Right lobe of liver (tissue), 6 donors: ENCODE measurements around the gene ARHGEF2. TPM values are rescaled to one million over a fixed set of nuclear protein-coding genes. Genes with fewer than 3 reads are reported as not detected.
A peak's percentile ranks its signal among the peaks of the same experiment; 100 is the strongest.

Source experiments
- ATAC-seq, 4 donors: fragments of 200-7000 bp; cut with Tn5 transposase; one replicate each; pipeline ENCODE4 v1.9.1; 2020; ENCODE audit warnings: mild to moderate bottlenecking in 4 of 4, moderate library complexity in 4 of 4
- DNase-seq, 3 donors: peaks; one replicate each; pipeline ENCODE4 v3.0.0-alpha.2; 2020
- H3K27ac ChIP-seq, 3 donors: fragments of 200-600 bp; one replicate each; pipeline ENCODE4 v1.8.0; 2022
- H3K27me3 ChIP-seq, 2 donors: fragments of 200-600 bp; one replicate each; pipeline ENCODE4 v1.8.0; 2022
- H3K36me3 ChIP-seq, 4 donors: fragments of 200-600 bp; sonication (generic) in 1 of 4; one replicate each; pipeline versions ENCODE4 v1.5.1 to v1.8.0; 2017 to 2022; ENCODE audit warnings: control low read depth in 1 of 4
- H3K4me1 ChIP-seq, 4 donors: fragments of 200-600 bp; sonication (generic) in 1 of 4; one replicate each; pipeline versions ENCODE4 v1.5.1 to v1.8.0; 2017 to 2022; ENCODE audit warnings: control low read depth in 1 of 4
- H3K4me3 ChIP-seq, 3 donors: fragments of 200-600 bp; one replicate each; pipeline ENCODE4 v1.8.0; 2022
- H3K9me3 ChIP-seq, 4 donors: fragments of 200-600 bp; sonication (generic) in 1 of 4; one replicate each; pipeline versions ENCODE4 v1.5.1 to v1.8.0; 2017 to 2022; ENCODE audit warnings: control low read depth in 1 of 4
- CTCF ChIP-seq, 4 donors: fragments of 200-600 bp in 3 of 4; fragments of 450-650 bp in 1 of 4; IDR thresholded peaks; one replicate each; pipeline versions ENCODE4 v1.5.1 to v1.8.0; 2016 to 2022; ENCODE audit warnings: antibody characterized with exemption in 4 of 4, mild to moderate bottlenecking in 2 of 4
- POLR2A ChIP-seq: fragments of 450-650 bp; IDR thresholded peaks from one replicate; pipeline ENCODE4 v1.6.1; 2017; ENCODE audit warnings: antibody characterized with exemption, mild to moderate bottlenecking
- WGBS: methylation state at CpG from one replicate; pipeline ENCODE4 v1.1.6; 2018; ENCODE audit warnings: low coverage, low lambda C conversion rate; ENCODE audit not compliant: insufficient coverage; ENCODE audit errors: missing lambda C conversion rate; 5-methylcytosine and 5-hydroxymethylcytosine counted together
- intact Hi-C, 2 donors: fragments of 100-400 bp; cut with DNase I; formaldehyde crosslinking; loops; one replicate each; pipeline versions ENCODE4 v1.11.2 to v1.14.1; 2022
- total RNA-seq, 6 experiments: library from RNA; depleted of rRNA in 2 of 6; stranded (reverse); fragments of >200 nt in 2 of 6; fragmentation: NEBNext Ultra II Directional in 3 of 6; extraction: Animal tissue kit (Norgen Biotek cat#: 25700) in 3 of 6; gene quantifications; one replicate each; pipeline versions ENCODE4 v1.1.0 to v1.2.4, GENCODE V29; 2016 to 2023
- donor health status: DM: no; HTN: yes; CAD: no.
- donor health status: DM: no; HTN: no; CAD: no.
- donor health status: DM: no; HTN: no; CAD: no.
- donor health status: DM: no; HTN: yes; CAD: no.
- donor health status: DM: no; HTN: yes; CAD: no.

Gene ARHGEF2
- total RNA-seq, 6 experiments from 2014 or later, result 7.9 to 23.8 (median 13.1) TPM

- ATAC-seq (peak in 3 of 4 donors; percentile 20 to 28 (median 25)), DNase-seq (no peak)
- no CpG with 5 or more reads among the region's 4 CpGs for WGBS
- no peaks in the 10 kb centered on the region for H3K36me3 ChIP-seq
- no peaks in the 10 kb centered on the region for H3K4me1 ChIP-seq
- no peak overlapping the region for H3K4me3 ChIP-seq
- intact Hi-C loops, result loop anchor here in 1 of 2 donors (5.0 kb wide), 1 partner anchor 41 kb away; the partner anchor contains the start of gene RXFP4
- no peaks in the 10 kb centered on the region for H3K27me3 ChIP-seq
- H3K9me3 ChIP-seq, result no peaks in the 10 kb centered on the region
- H3K27ac ChIP-seq, result no peak overlapping the region
- no peak for TF ChIP-seq POLR2A
These were observed 5.1 kb upstream of the ARHGEF2 start for GRCh38 chr1:155983191-155984024.

GRCh38 chr1:155982106-155982505, 3.8 kb upstream of the ARHGEF2 start:
- ATAC-seq (no peak), DNase-seq (no peak)
- Histone ChIP-seq H3K27me3 (no peaks in the 10 kb centered on the region), H3K9me3 (no peaks in the 10 kb centered on the region), H3K4me1 (peaks cover 0 to under 1% (median 0%) of the 10 kb centered on the region in 4 donors), H3K4me3 (no peak overlapping the region), H3K27ac (no peak overlapping the region), H3K36me3 (no peaks in the 10 kb centered on the region)
- 83% methylated on average over 5 of the region's 7 CpGs for WGBS
- intact Hi-C loops, result loop anchor here in 1 of 2 donors (5.0 kb wide), 1 partner anchor 40 kb away; the partner anchor contains the start of gene RXFP4
- TF ChIP-seq CTCF (IDR thresholded peaks at IDR 0.05), result no peak
- TF ChIP-seq POLR2A, result no peak

GRCh38 chr1:155981266-155982088, 3.1 kb upstream of the ARHGEF2 start:
- Histone ChIP-seq H3K27me3 (no peaks in the 10 kb centered on the region), H3K9me3 (no peaks in the 10 kb centered on the region), H3K4me3 (no peak overlapping the region), H3K27ac (peak overlapping the region in 2 of 3 donors; percentile 6 to 13), H3K36me3 (no peaks in the 10 kb centered on the region), H3K4me1 (peaks cover 0 to 6% (median 0%) of the 10 kb centered on the region in 4 donors)
- ATAC-seq, result peak in 1 of 4 donors; percentile 31
- WGBS, result 35% methylated on average over 5 of the region's 6 CpGs
- TF ChIP-seq CTCF (IDR thresholded peaks at IDR 0.05), result no peak
- TF ChIP-seq POLR2A, result peak; percentile 47
- DNase-seq, result no peak
- intact Hi-C loops, result loop anchor here in 1 of 2 donors (5.0 kb wide), 1 partner anchor 39 kb away; the partner anchor contains the start of gene RXFP4

- H3K9me3 ChIP-seq, result no peaks in the 10 kb centered on the region
- WGBS, result 57% methylated on average over 3 of the region's 4 CpGs
- H3K27ac ChIP-seq, result peak overlapping the region; percentile 73 to 89 (median 77)
- TF ChIP-seq CTCF (IDR thresholded peaks at IDR 0.05) (no peak), POLR2A (no peak)
- DNase-seq, result no peak
- no peaks in the 10 kb centered on the region for H3K36me3 ChIP-seq
- intact Hi-C loops, result loop anchor here in 1 of 2 donors (5.0 kb wide), 1 partner anchor 37 kb away; the partner anchor contains the start of gene RXFP4
- peak overlapping the region in 1 of 3 donors; percentile 57 for H3K4me3 ChIP-seq
- peaks cover 0 to 6% (median 0%) of the 10 kb centered on the region in 4 donors for H3K4me1 ChIP-seq
- no peak for ATAC-seq
- H3K27me3 ChIP-seq, result no peaks in the 10 kb centered on the region
These were observed 1.4 kb upstream of the ARHGEF2 start for GRCh38 chr1:155979597-155980343.
